AG04450 (cell line): ENCODE measurements around the gene OR8B3. TPM values are rescaled to one million over a fixed set of nuclear protein-coding genes. Genes with fewer than 3 reads are reported as not detected.

Experiments used
- CTCF ChIA-PET: fragments of 300-600, 350-600 bp; formaldehyde crosslinking; extraction: SDS; loops from one replicate; lab custom pipeline; 2022; ENCODE audit warnings: antibody characterized with exemption, inconsistent platforms; lab: Charles Lee
- POLR2A ChIA-PET: fragments of 350-600 bp; formaldehyde crosslinking; extraction: SDS; loops from one replicate; lab custom pipeline; 2021; ENCODE audit warnings: antibody characterized with exemption, inconsistent platforms; lab: Yijun Ruan, JAX
- DNase-seq: peaks from one replicate; pipeline ENCODE4 v3.0.0-alpha.2; 2011; ENCODE audit warnings: low read depth, low spot score
- H3K27ac ChIP-seq: one replicate; pipeline ENCODE4 v1.5.1; 2012; ENCODE audit warnings: low read depth, low read length, control low read depth
- H3K27me3 ChIP-seq: one replicate; pipeline ENCODE4 v1.6.0; 2012; ENCODE audit warnings: low read length; ENCODE audit not compliant: control insufficient read depth, insufficient read depth
- H3K4me3 ChIP-seq: 2 replicates; pipeline ENCODE4 v1.5.1; 2011; ENCODE audit warnings: mild to moderate bottlenecking, low read depth, low read length, control low read depth
- H3K9me3 ChIP-seq: 2 replicates; pipeline ENCODE4 v1.5.1; 2012; ENCODE audit warnings: low read length; ENCODE audit not compliant: control insufficient read depth, insufficient read depth
- polyA minus RNA-seq: library from RNA; depleted of rRNA, polyadenylated mRNA; stranded (reverse); fragments of >200 nt; gene quantifications from 2 replicates; pipeline ENCODE4 v1.2.3, GENCODE V29; 2011; rRNA and poly(A)+ RNA removed
- polyA plus RNA-seq: library from polyadenylated mRNA; depleted of rRNA; stranded (reverse); fragments of >200 nt; gene quantifications from 2 replicates; pipeline ENCODE4 v1.2.3, GENCODE V29; 2011; rRNA removed
- TF ChIP-seq, protein P1 (sequence below): IDR thresholded peaks from 2 replicates; pipeline ENCODE4 v1.5.1; 2011; ENCODE audit warnings: low read depth, low read length, control low read depth, inconsistent platforms

The OR8B3 gene, protein sequence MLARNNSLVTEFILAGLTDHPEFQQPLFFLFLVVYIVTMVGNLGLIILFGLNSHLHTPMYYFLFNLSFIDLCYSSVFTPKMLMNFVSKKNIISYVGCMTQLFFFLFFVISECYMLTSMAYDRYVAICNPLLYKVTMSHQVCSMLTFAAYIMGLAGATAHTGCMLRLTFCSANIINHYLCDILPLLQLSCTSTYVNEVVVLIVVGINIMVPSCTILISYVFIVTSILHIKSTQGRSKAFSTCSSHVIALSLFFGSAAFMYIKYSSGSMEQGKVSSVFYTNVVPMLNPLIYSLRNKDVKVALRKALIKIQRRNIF
- polyA plus RNA-seq (not detected in 2 replicates), polyA minus RNA-seq (not detected in 2 replicates)

DNA sequence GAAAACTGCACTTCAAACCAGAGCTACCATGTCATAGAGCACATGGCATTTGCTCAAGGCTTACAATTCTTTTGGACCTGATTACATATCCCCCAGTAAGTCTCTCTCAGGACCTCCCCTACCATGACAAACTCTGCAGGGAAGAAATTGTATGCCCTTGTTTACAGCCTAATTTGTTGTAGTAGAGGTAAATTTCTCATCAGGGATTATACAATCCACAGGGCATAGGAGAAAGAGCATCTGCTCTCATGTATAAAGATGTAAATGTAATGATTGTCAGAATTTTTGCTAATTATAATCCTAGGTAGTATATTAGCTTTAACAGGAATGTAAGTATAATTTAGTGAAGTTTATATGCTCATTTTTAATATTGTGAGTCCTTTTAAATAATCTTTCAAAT lies at the start of gene OR8B3:
TSS of gene OR8B3 (minus strand) at position 101 of the 400 bp plus-strand sequence. CDS start 1,673 bp downstream, outside the sequence.
- Histone ChIP-seq H3K27ac (no peak within 1 kb of the TSS), H3K9me3 (no peaks in the 10 kb centered on the region), H3K27me3 (no peaks in the 10 kb centered on the region), H3K4me3 (no peak within 1 kb of the TSS)
- ChIA-PET POLR2A (no interaction called here), CTCF (interaction anchor here (0.9 kb wide), 1 partner anchor 224 kb away, joined by 3 read pairs; no protein-coding TSS in a partner anchor)
- TF ChIP-seq, protein P1, sequence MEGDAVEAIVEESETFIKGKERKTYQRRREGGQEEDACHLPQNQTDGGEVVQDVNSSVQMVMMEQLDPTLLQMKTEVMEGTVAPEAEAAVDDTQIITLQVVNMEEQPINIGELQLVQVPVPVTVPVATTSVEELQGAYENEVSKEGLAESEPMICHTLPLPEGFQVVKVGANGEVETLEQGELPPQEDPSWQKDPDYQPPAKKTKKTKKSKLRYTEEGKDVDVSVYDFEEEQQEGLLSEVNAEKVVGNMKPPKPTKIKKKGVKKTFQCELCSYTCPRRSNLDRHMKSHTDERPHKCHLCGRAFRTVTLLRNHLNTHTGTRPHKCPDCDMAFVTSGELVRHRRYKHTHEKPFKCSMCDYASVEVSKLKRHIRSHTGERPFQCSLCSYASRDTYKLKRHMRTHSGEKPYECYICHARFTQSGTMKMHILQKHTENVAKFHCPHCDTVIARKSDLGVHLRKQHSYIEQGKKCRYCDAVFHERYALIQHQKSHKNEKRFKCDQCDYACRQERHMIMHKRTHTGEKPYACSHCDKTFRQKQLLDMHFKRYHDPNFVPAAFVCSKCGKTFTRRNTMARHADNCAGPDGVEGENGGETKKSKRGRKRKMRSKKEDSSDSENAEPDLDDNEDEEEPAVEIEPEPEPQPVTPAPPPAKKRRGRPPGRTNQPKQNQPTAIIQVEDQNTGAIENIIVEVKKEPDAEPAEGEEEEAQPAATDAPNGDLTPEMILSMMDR = no peak
- no peak for DNase-seq

DNA sequence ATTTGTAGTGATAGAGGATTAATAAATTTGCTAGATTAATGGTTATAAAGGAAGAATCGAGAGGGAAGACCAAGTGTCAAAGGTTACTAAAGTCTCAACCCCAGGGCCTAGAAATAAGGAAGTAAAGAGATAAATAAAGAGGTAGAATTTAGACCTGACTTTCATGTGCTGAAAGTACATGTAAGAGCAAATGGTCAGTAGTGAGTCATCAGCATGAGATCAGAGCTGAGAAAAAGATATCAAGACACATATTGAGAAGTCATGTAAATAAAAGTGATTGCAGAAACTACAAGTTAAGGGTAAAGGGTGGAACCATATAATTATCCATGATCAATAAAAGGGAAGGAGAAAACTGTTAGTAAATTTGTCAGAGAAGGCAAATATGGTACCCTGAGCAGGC lies 48.1 kb upstream of the OR8B3 start:
- Histone ChIP-seq H3K9me3 (no peaks in the 10 kb centered on the region), H3K27ac (no peak overlapping the region), H3K4me3 (no peak overlapping the region), H3K27me3 (no peaks in the 10 kb centered on the region)
- TF ChIP-seq, protein P1 = no peak
- ChIA-PET POLR2A (no interaction called here), CTCF (no interaction called here)
- DNase-seq = no peak

DNA sequence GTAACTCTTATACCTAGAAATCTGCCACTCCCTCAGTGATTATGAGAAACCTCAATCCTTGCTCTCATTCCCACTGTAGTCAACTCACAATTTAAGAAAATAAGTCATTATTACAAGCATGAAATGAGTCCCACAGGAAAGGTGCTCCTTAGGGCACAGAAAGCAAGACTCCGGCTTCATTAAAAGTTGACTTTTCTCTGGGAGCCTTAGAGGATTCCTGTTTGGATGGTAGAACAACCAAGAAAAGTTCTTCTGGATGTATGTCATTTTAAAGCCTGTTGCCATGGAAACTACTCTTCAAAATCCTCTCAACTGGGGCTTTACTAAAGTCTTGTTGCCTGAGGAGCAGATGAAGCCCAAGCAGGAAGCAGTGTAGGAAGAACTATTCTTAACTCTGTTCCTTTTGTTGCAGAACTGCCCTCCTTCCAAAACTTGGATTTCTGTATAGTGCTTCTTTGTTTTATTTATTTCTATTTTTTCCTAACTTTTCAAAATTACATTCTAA lies 46.9 kb upstream of the OR8B3 start, which contains the start of gene OR8B8:
TSS of gene OR8B8 (minus strand) at position 51 of the 505 bp plus-strand sequence. CDS start 4,611 bp downstream, outside the sequence.
- ChIA-PET CTCF (no interaction called here), POLR2A (no interaction called here)
- no peak within 1 kb of the TSS for H3K4me3 ChIP-seq
- H3K27me3 ChIP-seq = no peaks in the 10 kb centered on the region
- TF ChIP-seq, protein P1 = no peak
- no peaks in the 10 kb centered on the region for H3K9me3 ChIP-seq
- no peak within 1 kb of the TSS for H3K27ac ChIP-seq
- DNase-seq = no peak

DNA sequence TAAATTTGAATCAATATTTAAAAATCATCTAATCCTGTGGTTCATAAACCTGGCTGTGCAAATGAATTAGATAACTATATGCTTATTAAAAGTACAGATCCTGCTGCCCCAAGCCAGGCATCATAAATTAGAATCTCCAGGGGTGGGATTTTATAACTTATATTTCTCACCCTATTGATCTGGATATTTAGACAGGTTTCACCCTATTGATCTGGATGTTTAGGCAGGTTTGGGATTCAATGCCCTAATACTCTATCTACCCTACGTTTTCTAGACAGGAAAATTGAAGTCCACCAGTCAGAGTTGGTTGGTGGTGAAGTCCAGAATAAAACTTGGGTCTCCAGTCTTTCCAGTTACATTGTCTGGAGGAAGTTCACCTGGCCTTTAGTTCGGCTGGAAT lies 44.0 kb upstream of the OR8B3 start:
- Histone ChIP-seq H3K9me3 (no peaks in the 10 kb centered on the region), H3K27ac (no peak overlapping the region), H3K4me3 (no peak overlapping the region), H3K27me3 (peaks cover 2% of the 10 kb centered on the region)
- POLR2A ChIA-PET = no interaction called here
- TF ChIP-seq, protein P1 = no peak
- CTCF ChIA-PET = no interaction called here
- DNase-seq = no peak

DNA sequence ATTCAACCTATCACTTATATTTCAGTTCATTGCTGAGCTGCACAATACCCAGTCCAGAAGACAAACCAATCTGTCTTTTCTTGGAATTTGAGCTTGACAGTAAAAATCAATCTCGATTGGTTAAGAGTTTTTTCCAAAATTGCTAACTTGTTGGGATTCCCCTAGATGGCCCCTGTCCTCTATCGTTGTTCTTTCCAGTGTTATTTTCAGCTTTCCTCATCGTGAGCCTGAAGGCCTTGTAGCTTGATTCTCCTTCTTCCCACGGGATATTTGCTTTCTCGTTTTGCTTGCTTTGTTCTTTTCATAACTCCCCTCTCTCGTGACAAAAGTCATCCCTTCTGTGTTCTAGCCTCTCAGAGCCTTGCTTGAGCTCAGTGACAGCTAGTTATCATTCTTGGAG lies 43.6 kb upstream of the OR8B3 start:
- ChIA-PET CTCF (interaction anchor here (0.6 kb wide), 1 partner anchor 373 kb away, joined by 3 read pairs; no protein-coding TSS in a partner anchor), POLR2A (no interaction called here)
- Histone ChIP-seq H3K9me3 (no peaks in the 10 kb centered on the region), H3K27me3 (peaks cover 2% of the 10 kb centered on the region), H3K27ac (no peak overlapping the region), H3K4me3 (no peak overlapping the region)
- TF ChIP-seq, protein P1 = no peak
- no peak for DNase-seq
